ENCODE measurements around the gene GLT8D1.
"Not testable (repeated sequence)": the region's sequence is repeated elsewhere in the genome, so short reads cannot be mapped to it uniquely, and the experiment has no call there.

Gene GLT8D1

GRCh38 chr3:52731590-52731989 lies 26.0 kb upstream of the GLT8D1 start:
- no peak overlapping the region for H3K27ac ChIP-seq
- no peak overlapping the region for H3K4me2 ChIP-seq
- no peaks in the 10 kb centered on the region for H3K27me3 ChIP-seq
- H3K4me3 ChIP-seq: no peak overlapping the region
- peaks cover 84% of the 10 kb centered on the region for H3K9me3 ChIP-seq
- no peak overlapping the region for H3K9ac ChIP-seq
- peaks cover 9% of the 10 kb centered on the region; the same call in 1 of the 2 replicates for H3K4me1 ChIP-seq
- H4K20me1 ChIP-seq: no peaks in the 10 kb centered on the region
- no peak for TF ChIP-seq Cebpa-rat (IDR thresholded peaks at IDR 0.05)
- peaks cover 96% of the 10 kb centered on the region for H3K36me3 ChIP-seq

GRCh38 chr3:52730681-52731080 lies 25.1 kb upstream of the GLT8D1 start:
- Histone ChIP-seq H4K20me1 (no peaks in the 10 kb centered on the region), H3K27me3 (no peaks in the 10 kb centered on the region), H3K4me2 (no peak overlapping the region), H3K4me1 (peaks cover 9% of the 10 kb centered on the region; the same call in 1 of the 2 replicates), H3K27ac (no peak overlapping the region), H3K4me3 (no peak overlapping the region), H3K9me3 (peaks cover 91% of the 10 kb centered on the region), H3K36me3 (peaks cover 89% of the 10 kb centered on the region), H3K9ac (no peak overlapping the region)
- no peak for TF ChIP-seq Cebpa-rat (IDR thresholded peaks at IDR 0.05)

- H3K9me3 ChIP-seq: peaks cover 91% of the 10 kb centered on the region
- H3K4me3 ChIP-seq, H3K27ac ChIP-seq, H3K4me2 ChIP-seq, H4K20me1 ChIP-seq, H3K9ac ChIP-seq, H3K27me3 ChIP-seq: not testable (repeated sequence)
- H3K36me3 ChIP-seq: peaks cover 76% of the 10 kb centered on the region
- H3K4me1 ChIP-seq: peaks cover 13% of the 10 kb centered on the region
Measured at GRCh38 chr3:52728753-52729152, 23.2 kb upstream of the GLT8D1 start.

GRCh38 chr3:52724511-52724910 lies 18.9 kb upstream of the GLT8D1 start:
- Histone ChIP-seq H3K9ac (no peak overlapping the region), H3K27ac (no peak overlapping the region), H4K20me1 (no peaks in the 10 kb centered on the region), H3K4me1 (peaks cover 43% of the 10 kb centered on the region), H3K4me3 (no peak overlapping the region), H3K9me3 (peaks cover 60% of the 10 kb centered on the region), H3K36me3 (peaks cover 46% of the 10 kb centered on the region), H3K4me2 (no peak overlapping the region), H3K27me3 (no peaks in the 10 kb centered on the region)
- TF ChIP-seq Cebpa-rat (IDR thresholded peaks at IDR 0.05): no peak

- Histone ChIP-seq H3K4me1 (peaks cover 49% of the 10 kb centered on the region), H3K9ac (no peak overlapping the region)
Measured at GRCh38 chr3:52723935-52724334, 18.3 kb upstream of the GLT8D1 start.

GRCh38 chr3:52722491-52722890 lies 16.9 kb upstream of the GLT8D1 start:
- Histone ChIP-seq H3K4me3 (no peak overlapping the region), H3K36me3 (peaks cover 44% of the 10 kb centered on the region), H3K4me2 (peak overlapping the region; percentile 77), H3K9me3 (peaks cover 55% of the 10 kb centered on the region), H3K27me3 (no peaks in the 10 kb centered on the region), H3K9ac (peak overlapping the region; percentile 68; the same call in 1 of the 2 replicates), H3K4me1 (peaks cover 57% of the 10 kb centered on the region), H3K27ac (peak overlapping the region; percentile 89), H4K20me1 (no peaks in the 10 kb centered on the region)
- no peak for TF ChIP-seq Cebpa-rat (IDR thresholded peaks at IDR 0.05)

More at GRCh38 chr3:52723935-52724334, 18.3 kb upstream of the GLT8D1 start:
- no peak overlapping the region for H3K4me2 ChIP-seq
- H3K4me3 ChIP-seq: no peak overlapping the region
- no peaks in the 10 kb centered on the region for H3K27me3 ChIP-seq
- peak overlapping the region; percentile 89; the same call in 1 of the 2 replicates for H3K27ac ChIP-seq
- no peak for TF ChIP-seq Cebpa-rat (IDR thresholded peaks at IDR 0.05)
- H4K20me1 ChIP-seq: no peaks in the 10 kb centered on the region
- peaks cover 60% of the 10 kb centered on the region for H3K9me3 ChIP-seq
- peaks cover 45% of the 10 kb centered on the region for H3K36me3 ChIP-seq

- H3K4me1 ChIP-seq: peaks cover 57% of the 10 kb centered on the region
- H4K20me1 ChIP-seq: no peaks in the 10 kb centered on the region
- no peaks in the 10 kb centered on the region for H3K27me3 ChIP-seq
- peaks cover 44% of the 10 kb centered on the region for H3K36me3 ChIP-seq
- peaks cover 49% of the 10 kb centered on the region for H3K9me3 ChIP-seq
- peak overlapping the region; percentile 77 for H3K4me2 ChIP-seq
- TF ChIP-seq Cebpa-rat (IDR thresholded peaks at IDR 0.05): no peak
- H3K27ac ChIP-seq: peak overlapping the region; percentile 89
- peak overlapping the region; percentile 41 for H3K4me3 ChIP-seq
- peak overlapping the region; percentile 68; the same call in 1 of the 2 replicates for H3K9ac ChIP-seq
Measured at GRCh38 chr3:52721730-52722008, 16.1 kb upstream of the GLT8D1 start.

GRCh38 chr3:52721002-52721729 lies 15.6 kb upstream of the GLT8D1 start:
- Histone ChIP-seq H3K9me3 (peaks cover 45% of the 10 kb centered on the region), H3K4me1 (peaks cover 60% of the 10 kb centered on the region), H3K4me3 (peak overlapping the region; percentile 48), H3K27ac (peak overlapping the region; percentile 89), H3K9ac (peak overlapping the region; percentile 70; the same call in 1 of the 2 replicates), H3K36me3 (peaks cover 44% of the 10 kb centered on the region), H4K20me1 (no peaks in the 10 kb centered on the region), H3K27me3 (no peaks in the 10 kb centered on the region), H3K4me2 (peak overlapping the region; percentile 77)
- peak; percentile 88 for TF ChIP-seq Cebpa-rat (IDR thresholded peaks at IDR 0.05)

GRCh38 chr3:52719618-52720017 lies 14.0 kb upstream of the GLT8D1 start:
- peak overlapping the region; percentile 70; the same call in 1 of the 2 replicates for H3K9ac ChIP-seq
- TF ChIP-seq Cebpa-rat (IDR thresholded peaks at IDR 0.05): no peak
- peak overlapping the region; percentile 77 for H3K4me2 ChIP-seq
- peak overlapping the region; percentile 89 for H3K27ac ChIP-seq
- peaks cover 39% of the 10 kb centered on the region for H3K9me3 ChIP-seq
- H3K27me3 ChIP-seq: no peaks in the 10 kb centered on the region
- H3K4me3 ChIP-seq: 0 out of 2 replicates have a peak overlapping the region, but pooled peaks have one; percentile 48
- peaks cover 58% of the 10 kb centered on the region for H3K36me3 ChIP-seq
- H3K4me1 ChIP-seq: peaks cover 75% of the 10 kb centered on the region
- no peaks in the 10 kb centered on the region for H4K20me1 ChIP-seq

GRCh38 chr3:52715714-52716305 lies 10.2 kb upstream of the GLT8D1 start:
- peaks cover 68% of the 10 kb centered on the region for H3K36me3 ChIP-seq
- H3K4me3 ChIP-seq: no peak overlapping the region
- TF ChIP-seq Cebpa-rat (IDR thresholded peaks at IDR 0.05): no peak
- H4K20me1 ChIP-seq: no peaks in the 10 kb centered on the region
- H3K9me3 ChIP-seq: peaks cover 28% of the 10 kb centered on the region
- H3K9ac ChIP-seq: no peak overlapping the region
- peak overlapping the region; percentile 57 for H3K27ac ChIP-seq
- peaks cover 52% of the 10 kb centered on the region for H3K4me1 ChIP-seq
- H3K27me3 ChIP-seq: no peaks in the 10 kb centered on the region
- H3K4me2 ChIP-seq: peak overlapping the region; percentile 21
